ENCODE data around the gene RPL35. TPM values are rescaled to one million over a fixed set of nuclear protein-coding genes. Genes with fewer than 3 reads are reported as not detected.

Gene RPL35
- total RNA-seq, 4 donors from 2014 or later = 2,721 to 5,210 (median 3,159) TPM

DNA sequence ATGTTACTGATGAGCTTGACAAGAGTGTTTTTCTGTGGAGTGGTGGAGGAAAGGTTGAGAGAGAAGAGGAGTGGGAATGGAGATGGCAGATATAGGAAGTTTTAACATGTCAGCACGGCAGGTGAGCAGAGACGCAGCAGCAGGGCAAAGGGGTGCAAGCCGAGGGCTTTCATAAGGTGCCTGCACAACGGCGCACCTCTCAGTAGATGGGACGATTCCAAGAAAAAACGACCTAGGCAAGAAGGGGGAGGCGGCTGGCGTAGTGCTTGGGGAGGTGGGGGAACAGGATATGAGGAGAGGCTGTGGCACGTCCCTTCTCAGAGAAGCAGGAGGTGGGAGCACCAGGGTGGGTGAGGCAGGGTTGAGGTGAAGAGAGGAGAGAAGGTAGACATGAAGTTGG is 24.7 kb upstream of the RPL35 start:
- DNase-seq (ENCODE audit: low spot score in 2 of 2) = no peak
- H3K4me3 ChIP-seq (ENCODE audit: low read depth, poor library complexity, severe bottlenecking) = no peak overlapping the region
- intact Hi-C loops (cut with DNase I; ENCODE audit: low total_unique reads) = no loop called here
- 87 to 88% methylated on average over 10 of the region's 10 CpGs for WGBS, 2 donors
- TF ChIP-seq CTCF (IDR thresholded peaks at IDR 0.05) (no peak), POLR2A (IDR thresholded peaks at IDR 0.05) (no peak)

DNA sequence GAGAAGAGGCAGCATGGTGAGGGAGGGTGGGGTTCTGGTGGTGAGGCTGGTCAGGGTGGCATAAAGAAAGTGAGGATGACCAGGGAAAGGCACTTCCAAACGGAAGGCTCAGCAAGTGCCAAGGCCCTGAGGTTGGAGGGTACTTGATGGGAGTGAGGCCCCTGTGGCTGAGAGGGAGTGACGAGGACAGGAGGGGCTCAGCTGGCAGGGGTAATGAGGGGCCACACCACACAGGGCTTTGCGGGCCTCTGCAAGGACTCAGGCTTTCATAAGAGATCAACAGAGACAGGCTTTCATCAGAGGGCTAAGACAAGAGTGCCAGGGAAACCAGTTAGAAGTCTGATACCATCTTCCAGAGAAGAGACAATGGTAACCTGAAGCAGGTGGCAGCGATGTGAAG is 23.8 kb upstream of the RPL35 start:
- intact Hi-C loops (cut with DNase I; ENCODE audit: low total_unique reads) = no loop called here
- H3K4me3 ChIP-seq (ENCODE audit: low read depth, poor library complexity, severe bottlenecking) = no peak overlapping the region
- DNase-seq (ENCODE audit: low spot score in 2 of 2) = no peak
- WGBS, 2 donors = 93 to 99% methylated on average over 4 of the region's 4 CpGs
- TF ChIP-seq POLR2A (IDR thresholded peaks at IDR 0.05) (no peak), CTCF (IDR thresholded peaks at IDR 0.05) (no peak)

GRCh38 chr9:124884376-124884775 is 22.6 kb upstream of the RPL35 start:
- no peak for DNase-seq (ENCODE audit: low spot score in 2 of 2)
- no peak overlapping the region for H3K4me3 ChIP-seq (ENCODE audit: low read depth, poor library complexity, severe bottlenecking)
- no peak for TF ChIP-seq POLR2A (IDR thresholded peaks at IDR 0.05)
- TF ChIP-seq CTCF (IDR thresholded peaks at IDR 0.05) = no peak
- 76 to 88% methylated on average over 4 of the region's 4 CpGs for WGBS, 2 donors
- intact Hi-C loops (cut with DNase I; ENCODE audit: low total_unique reads) = no loop called here

GRCh38 chr9:124882231-124882630 is 20.5 kb upstream of the RPL35 start:
- no peak overlapping the region for H3K4me3 ChIP-seq (ENCODE audit: low read depth, poor library complexity, severe bottlenecking)
- TF ChIP-seq CTCF (IDR thresholded peaks at IDR 0.05) (no peak), POLR2A (IDR thresholded peaks at IDR 0.05) (no peak)
- no peak for DNase-seq (ENCODE audit: low spot score in 2 of 2)
- WGBS, 2 donors = 71 to 82% methylated on average over 9 to 13 of the region's 13 CpGs
- intact Hi-C loops (cut with DNase I; ENCODE audit: low total_unique reads) = no loop called here

DNA sequence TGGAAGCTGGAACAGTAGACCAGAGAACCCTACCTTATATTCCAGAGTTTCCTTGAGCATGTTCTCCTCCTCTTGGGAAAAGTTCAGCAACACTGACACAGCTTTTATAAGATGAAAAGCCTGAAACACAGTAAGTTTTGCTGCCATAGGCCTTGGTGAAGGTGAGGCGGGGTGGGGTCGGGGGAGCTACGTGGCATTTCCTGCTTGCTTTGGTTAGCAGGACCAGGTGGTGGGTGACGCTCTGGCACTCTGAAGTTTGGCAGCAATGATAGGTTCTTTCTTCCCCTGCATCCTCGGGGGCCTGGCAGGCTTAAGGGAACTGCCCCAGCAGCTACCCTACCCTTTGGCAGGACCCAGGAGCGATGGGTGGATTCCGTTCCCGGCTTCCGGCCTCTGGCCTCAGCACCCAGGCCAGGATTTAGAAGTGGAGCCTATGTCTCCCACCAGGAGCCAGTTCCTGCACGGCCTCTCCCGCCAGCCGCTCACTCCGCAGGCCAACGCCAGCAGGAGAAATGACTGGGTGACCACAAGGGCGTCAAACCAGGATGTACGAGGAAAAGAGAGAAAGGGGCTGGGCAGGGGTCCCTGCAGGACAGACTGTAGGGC is 19.5 kb upstream of the RPL35 start:
- TF ChIP-seq CTCF (IDR thresholded peaks at IDR 0.05) = no peak
- no peak for TF ChIP-seq POLR2A (IDR thresholded peaks at IDR 0.05)
- intact Hi-C loops (cut with DNase I; ENCODE audit: low total_unique reads) = no loop called here
- WGBS, 2 donors = 93 to 95% methylated on average over 12 to 16 of the region's 16 CpGs
- no peak overlapping the region for H3K4me3 ChIP-seq (ENCODE audit: low read depth, poor library complexity, severe bottlenecking)
- DNase-seq (ENCODE audit: low spot score in 2 of 2) = no peak

GRCh38 chr9:124880501-124880900 is 18.7 kb upstream of the RPL35 start:
- WGBS, 2 donors = 57 to 65% methylated on average over 9 of the region's 9 CpGs
- TF ChIP-seq CTCF (IDR thresholded peaks at IDR 0.05) (no peak), POLR2A (IDR thresholded peaks at IDR 0.05) (no peak)
- intact Hi-C loops (cut with DNase I; ENCODE audit: low total_unique reads) = no loop called here
- no peak overlapping the region for H3K4me3 ChIP-seq (ENCODE audit: low read depth, poor library complexity, severe bottlenecking)
- DNase-seq (ENCODE audit: low spot score in 2 of 2) = no peak

Measured in lower leg skin (tissue), 4 donors.